Measurements from ENCODE around the gene RNASE8. TPM values are rescaled to one million over a fixed set of nuclear protein-coding genes. Genes with fewer than 3 reads are reported as not detected.

RNASE8 gene
- total RNA-seq, 1 donor from 2014 or later, result not detected

DNA sequence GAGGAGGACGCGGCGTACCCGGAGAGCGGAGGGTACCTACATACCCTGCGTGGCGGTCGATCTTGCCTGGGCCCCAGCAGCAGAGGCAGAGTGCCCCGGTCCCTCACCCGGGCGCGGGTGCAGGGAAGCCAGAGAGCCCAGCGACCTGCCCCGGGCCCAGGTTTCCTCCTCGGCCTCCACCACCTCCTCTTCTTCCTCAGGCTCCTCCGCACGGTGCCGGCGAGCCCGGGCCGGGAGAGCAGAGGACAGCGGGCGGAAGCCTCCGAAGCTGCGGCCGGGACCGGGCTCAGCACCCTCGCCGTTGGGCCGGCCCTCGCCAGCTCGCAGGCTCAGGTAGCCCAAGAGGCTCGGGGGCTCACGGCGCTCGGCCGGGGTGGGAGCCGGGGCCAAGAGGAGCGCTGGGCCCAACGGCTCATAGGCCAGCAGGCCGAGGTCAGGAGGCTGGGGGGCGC lies 34.2 kb downstream of the RNASE8 start:
- no peak overlapping the region for H3K27ac Mint-ChIP-seq (ENCODE audit: unreplicated experiment)
- H3K4me1 Mint-ChIP-seq (ENCODE audit: unreplicated experiment), result peaks cover 20% of the 10 kb centered on the region

DNA sequence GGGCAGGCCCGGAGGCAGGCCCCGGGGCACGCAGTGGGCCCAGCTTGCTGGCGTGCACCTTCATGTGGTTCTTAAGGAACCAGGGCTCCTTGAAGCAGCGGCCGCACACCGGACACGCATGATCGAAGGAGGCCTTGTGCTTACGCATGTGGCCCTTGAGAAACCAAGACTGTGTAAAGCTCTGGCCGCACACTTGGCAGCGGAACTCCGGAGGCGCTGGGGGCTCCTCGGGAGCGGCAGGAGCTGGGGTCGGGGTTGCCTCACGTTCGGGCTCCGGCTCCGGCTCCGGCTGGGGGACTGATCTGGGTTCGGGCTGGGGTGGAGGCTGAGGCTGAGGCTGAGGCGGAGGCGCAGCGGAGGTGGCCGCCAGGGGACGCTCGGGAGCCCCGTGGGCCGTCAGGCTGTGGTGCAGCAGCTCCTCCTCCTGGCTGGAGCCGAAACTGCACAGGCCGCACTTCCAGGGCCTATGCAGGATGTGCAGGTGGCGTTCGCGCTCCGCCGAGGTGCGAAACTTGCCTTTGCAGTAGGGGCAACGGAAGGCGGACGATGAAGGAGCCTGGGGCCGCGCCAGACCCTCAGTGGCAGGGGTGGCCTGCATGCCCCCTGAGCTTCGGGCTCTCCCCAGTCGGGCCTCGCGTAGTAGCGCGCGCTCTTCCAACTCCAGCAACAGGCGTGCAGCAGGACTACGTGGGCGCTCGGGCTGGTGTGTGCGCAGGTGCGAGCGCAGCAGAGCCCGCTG lies 34.8 kb downstream of the RNASE8 start:
- Mint-ChIP-seq H3K4me3 (ENCODE audit: unreplicated experiment) (no peak overlapping the region), H3K27me3 (ENCODE audit: unreplicated experiment) (peaks cover 12% of the 10 kb centered on the region), H3K4me1 (ENCODE audit: unreplicated experiment) (peaks cover 17% of the 10 kb centered on the region), H3K9me3 (ENCODE audit: unreplicated experiment) (no peaks in the 10 kb centered on the region), H3K36me3 (ENCODE audit: low read depth, unreplicated experiment) (peaks cover 8% of the 10 kb centered on the region), H3K27ac (ENCODE audit: unreplicated experiment) (no peak overlapping the region)
- peak; percentile 94 for DNase-seq (ENCODE audit: low spot score)
- TF ChIP-seq, protein P1, sequence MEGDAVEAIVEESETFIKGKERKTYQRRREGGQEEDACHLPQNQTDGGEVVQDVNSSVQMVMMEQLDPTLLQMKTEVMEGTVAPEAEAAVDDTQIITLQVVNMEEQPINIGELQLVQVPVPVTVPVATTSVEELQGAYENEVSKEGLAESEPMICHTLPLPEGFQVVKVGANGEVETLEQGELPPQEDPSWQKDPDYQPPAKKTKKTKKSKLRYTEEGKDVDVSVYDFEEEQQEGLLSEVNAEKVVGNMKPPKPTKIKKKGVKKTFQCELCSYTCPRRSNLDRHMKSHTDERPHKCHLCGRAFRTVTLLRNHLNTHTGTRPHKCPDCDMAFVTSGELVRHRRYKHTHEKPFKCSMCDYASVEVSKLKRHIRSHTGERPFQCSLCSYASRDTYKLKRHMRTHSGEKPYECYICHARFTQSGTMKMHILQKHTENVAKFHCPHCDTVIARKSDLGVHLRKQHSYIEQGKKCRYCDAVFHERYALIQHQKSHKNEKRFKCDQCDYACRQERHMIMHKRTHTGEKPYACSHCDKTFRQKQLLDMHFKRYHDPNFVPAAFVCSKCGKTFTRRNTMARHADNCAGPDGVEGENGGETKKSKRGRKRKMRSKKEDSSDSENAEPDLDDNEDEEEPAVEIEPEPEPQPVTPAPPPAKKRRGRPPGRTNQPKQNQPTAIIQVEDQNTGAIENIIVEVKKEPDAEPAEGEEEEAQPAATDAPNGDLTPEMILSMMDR (IDR thresholded peaks at IDR 0.05; ENCODE audit: unreplicated experiment), result peak; percentile 99

More for the DNA sequence above, 34.2 kb downstream of the RNASE8 start:
- TF ChIP-seq, protein P1 (IDR thresholded peaks at IDR 0.05; ENCODE audit: unreplicated experiment), result no peak
- peak overlapping the region; percentile 85 for H3K4me3 Mint-ChIP-seq (ENCODE audit: unreplicated experiment)
- DNase-seq (ENCODE audit: low spot score), result no peak
- peaks cover 8% of the 10 kb centered on the region for H3K36me3 Mint-ChIP-seq (ENCODE audit: low read depth, unreplicated experiment)
- H3K9me3 Mint-ChIP-seq (ENCODE audit: unreplicated experiment), result no peaks in the 10 kb centered on the region
- H3K27me3 Mint-ChIP-seq (ENCODE audit: unreplicated experiment), result peaks cover 14% of the 10 kb centered on the region

DNA sequence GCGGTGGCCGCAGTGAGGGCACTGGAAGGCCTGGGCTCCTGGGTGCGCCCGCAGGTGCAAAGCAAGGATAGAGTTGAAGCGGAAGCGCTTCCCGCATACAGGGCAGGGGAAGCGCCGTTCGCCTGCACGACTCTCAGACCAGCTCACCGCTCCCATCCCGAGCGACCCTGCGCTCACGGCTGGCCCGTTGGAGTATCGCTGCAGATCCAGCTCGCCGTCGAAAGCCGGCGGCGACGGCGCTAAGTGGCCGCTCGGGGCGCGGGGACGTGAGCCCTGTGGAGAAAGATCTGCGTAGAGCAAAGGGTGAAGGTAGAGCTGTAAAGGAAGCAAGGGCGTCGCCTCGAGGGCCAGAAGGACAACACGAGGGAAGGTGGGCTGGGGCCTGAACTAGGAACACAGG lies 35.4 kb downstream of the RNASE8 start:
- no peak overlapping the region for H3K27ac Mint-ChIP-seq (ENCODE audit: unreplicated experiment)
- H3K27me3 Mint-ChIP-seq (ENCODE audit: unreplicated experiment), result peaks cover 12% of the 10 kb centered on the region
- no peaks in the 10 kb centered on the region for H3K9me3 Mint-ChIP-seq (ENCODE audit: unreplicated experiment)
- no peak overlapping the region for H3K4me3 Mint-ChIP-seq (ENCODE audit: unreplicated experiment)
- H3K4me1 Mint-ChIP-seq (ENCODE audit: unreplicated experiment), result peaks cover 11% of the 10 kb centered on the region
- peaks cover 8% of the 10 kb centered on the region for H3K36me3 Mint-ChIP-seq (ENCODE audit: low read depth, unreplicated experiment)
- no peak for DNase-seq (ENCODE audit: low spot score)
- TF ChIP-seq, protein P1 (IDR thresholded peaks at IDR 0.05; ENCODE audit: unreplicated experiment), result no peak

DNA sequence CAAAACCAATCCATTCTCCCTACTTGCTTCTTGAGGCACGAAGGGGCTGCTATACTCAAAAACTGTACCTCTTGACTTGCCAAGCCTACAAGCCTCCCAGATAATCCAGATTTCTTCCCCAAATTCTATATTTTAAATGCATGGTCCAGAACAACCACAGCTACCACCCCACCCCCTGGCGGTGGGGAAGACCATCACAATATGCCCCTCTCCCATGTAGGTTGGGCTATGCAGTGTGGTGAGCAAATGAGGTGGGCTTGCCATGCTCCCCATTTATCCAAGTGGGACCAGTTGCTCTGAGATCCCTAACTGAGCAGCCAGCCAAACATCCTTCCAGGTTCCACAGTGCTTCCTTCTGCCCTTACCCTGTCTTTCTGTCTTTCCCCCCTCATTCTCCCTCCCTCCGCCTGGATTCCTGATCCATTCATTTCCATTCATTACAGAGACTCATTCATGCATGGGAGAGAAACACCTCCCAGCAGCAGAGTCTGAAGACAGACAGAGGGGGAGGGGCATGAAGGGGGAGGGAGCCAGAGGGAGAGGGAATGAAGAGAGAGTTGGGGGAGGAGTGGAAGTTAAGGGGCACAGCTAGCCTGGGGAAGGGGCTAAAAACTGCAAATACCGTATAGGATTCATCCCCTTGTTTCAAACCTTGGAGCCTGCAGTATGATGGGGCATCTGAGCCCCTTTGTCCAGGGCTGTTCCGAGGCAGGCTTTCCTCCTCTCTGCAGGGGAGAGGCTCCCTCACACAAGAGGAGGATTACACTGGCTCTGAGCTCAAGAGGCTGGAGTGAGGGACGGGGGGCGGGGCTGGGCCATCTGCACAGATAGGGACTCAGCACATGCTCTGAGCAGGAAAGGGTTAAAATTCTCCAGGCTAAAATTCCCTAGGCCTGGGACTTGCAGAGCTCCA lies 36.4 kb downstream of the RNASE8 start:
- H3K4me1 Mint-ChIP-seq (ENCODE audit: unreplicated experiment), result peaks cover 14% of the 10 kb centered on the region
- peaks cover 12% of the 10 kb centered on the region for H3K36me3 Mint-ChIP-seq (ENCODE audit: low read depth, unreplicated experiment)
- peaks cover 12% of the 10 kb centered on the region for H3K27me3 Mint-ChIP-seq (ENCODE audit: unreplicated experiment)
- TF ChIP-seq, protein P1 (IDR thresholded peaks at IDR 0.05; ENCODE audit: unreplicated experiment), result peak; percentile 72
- no peak overlapping the region for H3K27ac Mint-ChIP-seq (ENCODE audit: unreplicated experiment)
- no peaks in the 10 kb centered on the region for H3K9me3 Mint-ChIP-seq (ENCODE audit: unreplicated experiment)
- no peak for DNase-seq (ENCODE audit: low spot score)
- no peak overlapping the region for H3K4me3 Mint-ChIP-seq (ENCODE audit: unreplicated experiment)

Data from endothelial cell (in vitro differentiated cells).